ENCODE data around the gene HLA-DQA1.
A peak's percentile ranks its signal among the peaks of the same experiment; 100 is the strongest.
"Not testable (repeated sequence)": the region's sequence is repeated elsewhere in the genome, so short reads cannot be mapped to it uniquely, and the experiment has no call there.

HLA-DQA1 gene

DNA sequence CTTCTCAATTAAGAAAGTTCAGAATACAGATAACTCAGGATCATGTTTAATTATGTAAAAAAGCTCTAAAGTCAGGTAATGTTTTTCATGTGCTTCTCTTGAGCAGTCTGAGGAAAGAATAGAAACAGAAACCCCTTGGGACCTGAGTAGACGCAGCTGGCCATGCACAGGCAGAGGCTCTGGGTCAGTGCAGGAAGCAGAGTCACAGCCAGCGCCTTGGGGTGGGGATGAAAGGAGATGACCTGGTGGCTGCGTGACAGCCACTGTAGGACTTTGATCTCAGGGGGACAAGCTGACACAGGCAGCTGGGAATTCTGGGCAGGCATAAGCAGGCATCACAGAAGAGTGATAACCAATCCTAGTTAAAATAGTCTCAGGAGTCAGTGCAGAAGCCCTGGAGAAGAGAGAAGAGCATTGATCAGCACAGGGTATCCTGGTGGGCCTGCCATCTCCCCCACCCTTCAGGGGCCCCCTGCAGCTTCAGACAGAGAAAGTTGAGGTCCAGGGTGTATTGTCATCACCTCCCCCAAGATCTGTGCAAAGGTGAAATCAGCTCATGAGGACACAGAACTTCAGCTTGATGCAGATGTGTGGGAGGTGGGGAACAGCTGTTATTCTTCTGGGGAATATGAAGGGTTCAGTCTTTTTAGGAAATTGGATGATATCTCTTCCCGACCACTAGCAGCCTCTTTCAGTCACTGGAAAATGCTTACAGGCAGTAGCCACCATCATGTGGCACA, 22.8 kb downstream of the HLA-DQA1 start:
- no peak for DNase-seq (ENCODE audit: low spot score)

DNA sequence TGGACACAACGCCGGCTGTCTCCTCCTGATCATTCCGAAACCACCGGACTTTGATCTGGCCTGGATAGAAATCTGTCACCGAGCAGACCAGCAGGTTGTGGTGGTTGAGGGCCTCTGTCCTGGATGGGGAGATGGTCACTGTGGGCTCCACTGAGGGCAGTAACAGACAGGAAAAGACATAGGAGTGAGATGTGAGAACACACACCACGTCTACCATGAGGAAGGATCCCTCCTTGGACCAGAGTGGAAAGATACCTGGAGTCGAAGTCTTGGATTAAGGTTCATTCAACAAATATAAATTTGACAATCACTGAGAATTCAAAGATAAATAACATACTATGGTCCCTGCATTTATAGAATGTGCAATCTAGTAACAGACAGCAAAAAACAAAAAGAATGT, 24.9 kb downstream of the HLA-DQA1 start:
- no peak for DNase-seq (ENCODE audit: low spot score)

DNA sequence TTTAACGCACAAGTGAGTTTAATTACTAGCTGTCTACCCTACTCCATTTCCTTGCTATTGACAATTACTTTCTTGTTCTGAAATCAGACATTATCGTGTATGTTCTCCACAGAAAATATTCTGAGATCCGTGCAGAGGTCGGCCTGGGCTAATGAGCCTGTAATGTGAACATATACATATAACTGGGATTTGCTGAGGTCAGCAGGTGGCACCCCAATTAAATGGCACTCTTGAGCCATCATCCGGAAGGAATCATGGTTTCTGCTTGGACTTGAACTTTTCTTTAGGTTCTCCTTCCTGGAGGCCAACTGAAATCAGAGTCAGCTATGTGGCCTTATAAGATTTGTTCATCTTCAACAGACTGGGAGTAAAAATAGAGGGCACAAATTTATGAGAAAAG, 25.6 kb downstream of the HLA-DQA1 start:
- no peak for DNase-seq (ENCODE audit: low spot score)

DNA sequence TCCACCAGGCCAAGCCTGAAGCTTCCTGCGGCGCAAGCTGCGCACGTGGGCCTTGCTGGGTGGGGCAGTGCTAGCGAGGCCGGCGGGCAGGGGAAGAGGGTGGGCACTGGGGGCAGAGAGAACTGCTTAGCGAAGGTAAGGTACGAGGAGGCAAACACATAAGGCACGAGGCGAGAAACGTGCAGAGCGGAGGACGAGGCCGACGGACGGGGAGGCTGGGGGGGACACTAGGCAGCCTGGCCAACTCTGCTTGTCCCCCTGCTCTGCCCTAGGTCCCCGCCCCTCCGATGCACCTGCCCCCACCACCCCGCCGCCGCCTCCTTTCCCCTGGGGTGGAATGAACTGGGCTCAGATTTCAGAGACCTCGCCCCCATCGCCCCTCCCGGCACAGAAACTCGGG, 27.1 kb downstream of the HLA-DQA1 start:
- DNase-seq (ENCODE audit: low spot score): no peak

DNA sequence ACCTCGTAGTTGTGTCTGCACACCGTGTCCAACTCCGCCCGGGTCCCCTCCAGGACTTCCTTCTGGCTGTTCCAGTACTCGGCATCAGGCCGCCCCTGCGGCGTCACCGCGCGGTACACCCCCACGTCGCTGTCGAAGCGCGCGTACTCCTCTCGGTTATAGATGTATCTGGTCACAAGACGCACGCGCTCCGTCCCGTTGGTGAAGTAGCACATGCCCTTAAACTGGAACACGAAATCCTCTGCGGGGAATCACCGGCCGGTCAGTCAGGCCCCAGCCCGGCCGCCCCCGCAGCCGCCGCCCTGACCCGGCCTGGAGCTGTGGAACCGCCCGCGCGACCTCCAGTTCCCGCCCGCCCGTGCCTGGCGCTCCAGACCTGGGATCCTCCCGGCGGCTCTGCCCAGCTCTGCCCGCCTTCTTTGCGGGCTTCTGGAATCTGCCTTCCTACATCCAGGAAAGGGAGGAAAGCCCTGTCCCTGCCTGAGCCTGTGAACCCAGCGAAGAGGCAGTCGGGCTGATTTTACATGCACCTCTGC, 27.7 kb downstream of the HLA-DQA1 start:
- peak; percentile 21 for DNase-seq (ENCODE audit: low spot score)

DNA sequence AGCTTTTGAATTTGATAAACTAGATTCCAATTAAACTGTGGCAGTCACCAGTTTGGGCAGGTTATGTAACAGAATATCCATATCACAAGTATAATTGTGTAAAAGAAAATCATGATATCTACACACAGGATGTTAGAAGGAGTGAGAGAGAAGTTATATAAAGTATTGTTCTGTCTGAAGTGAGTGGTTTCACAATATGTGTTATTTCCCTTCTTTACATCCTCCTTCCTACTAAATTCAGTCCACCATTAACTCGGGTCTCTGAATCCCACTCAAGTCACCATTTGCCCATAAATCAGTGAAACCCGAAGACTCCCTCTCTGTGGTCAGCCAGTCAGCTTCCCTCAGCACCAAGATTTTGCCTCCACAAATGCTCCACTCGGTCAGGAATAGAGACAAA, 28.5 kb downstream of the HLA-DQA1 start:
- no peak for DNase-seq (ENCODE audit: low spot score)

DNA sequence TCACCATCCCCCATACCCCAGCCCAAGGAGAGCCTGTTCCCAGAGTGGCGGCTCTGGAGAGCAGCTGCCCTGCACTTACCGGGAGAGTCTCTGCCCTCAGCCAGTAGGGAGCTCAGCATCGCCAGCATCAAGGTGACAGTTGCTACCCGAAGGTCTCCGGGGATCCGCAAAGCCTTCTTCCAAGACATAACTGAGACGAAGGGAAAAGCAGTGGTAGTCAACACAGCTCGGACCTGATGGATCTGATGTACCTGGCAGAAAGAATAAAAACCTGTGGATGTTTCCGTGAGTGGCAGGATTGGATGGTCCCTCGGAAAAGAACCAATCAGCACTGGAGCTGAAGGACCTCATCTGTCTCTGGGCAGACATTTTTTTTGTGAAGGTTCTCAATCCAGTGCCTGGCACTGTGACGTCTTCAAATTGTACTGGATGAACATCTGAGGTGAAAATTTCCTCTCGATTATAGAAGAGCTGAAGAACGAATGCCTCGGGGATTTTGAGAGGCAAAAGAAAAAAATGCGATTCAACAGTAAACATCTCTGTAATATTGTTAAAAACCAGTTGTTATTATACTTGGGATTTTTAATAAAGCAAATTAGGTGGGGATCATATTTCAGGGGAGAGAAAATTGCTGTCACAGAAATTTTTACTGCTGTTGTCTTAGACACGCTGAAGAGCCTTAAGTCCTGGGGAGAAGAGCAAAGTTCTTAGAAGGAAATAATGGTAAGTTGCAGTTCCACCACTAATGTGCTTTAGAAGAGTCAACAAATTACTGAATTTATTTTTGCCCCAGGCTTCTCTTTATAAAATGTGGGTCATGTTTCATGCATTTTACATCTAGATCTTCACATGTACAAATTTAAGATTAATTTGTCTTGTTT, 29.5 kb downstream of the HLA-DQA1 start, which contains the start of gene HLA-DQB1:
TSS of gene HLA-DQB1 (minus strand) at position 238 of the 881 bp plus-strand sequence. CDS start at position 188, 50 bp downstream.
- DNase-seq (ENCODE audit: low spot score): peak; percentile 75

DNA sequence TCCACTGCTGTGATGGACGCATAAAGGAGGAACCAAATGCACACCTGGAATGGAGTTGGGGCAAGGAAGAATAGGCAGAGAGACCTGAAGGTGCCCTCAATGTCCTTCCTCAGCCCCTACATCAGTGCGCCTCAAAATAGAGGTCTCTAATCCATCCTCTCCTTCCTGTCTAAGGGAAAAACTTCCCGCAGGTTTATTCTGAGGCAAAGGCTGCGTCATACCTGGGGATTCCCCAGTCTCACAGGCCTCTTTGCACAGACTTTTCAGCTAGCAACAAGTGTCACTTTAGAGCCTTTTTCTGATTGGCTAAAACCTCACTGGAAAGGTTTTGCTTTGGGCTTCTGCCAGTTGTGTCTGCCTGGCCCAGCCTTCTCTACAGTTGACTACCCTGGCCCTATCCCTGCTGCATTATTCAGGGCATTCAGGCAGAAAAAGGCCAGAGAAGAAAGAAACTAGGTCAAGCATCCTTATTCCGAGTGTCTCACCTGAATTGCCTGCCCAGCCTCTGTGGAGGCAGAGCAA, 31.1 kb downstream of the HLA-DQA1 start:
- peak; percentile 90 for DNase-seq (ENCODE audit: low spot score)

DNA sequence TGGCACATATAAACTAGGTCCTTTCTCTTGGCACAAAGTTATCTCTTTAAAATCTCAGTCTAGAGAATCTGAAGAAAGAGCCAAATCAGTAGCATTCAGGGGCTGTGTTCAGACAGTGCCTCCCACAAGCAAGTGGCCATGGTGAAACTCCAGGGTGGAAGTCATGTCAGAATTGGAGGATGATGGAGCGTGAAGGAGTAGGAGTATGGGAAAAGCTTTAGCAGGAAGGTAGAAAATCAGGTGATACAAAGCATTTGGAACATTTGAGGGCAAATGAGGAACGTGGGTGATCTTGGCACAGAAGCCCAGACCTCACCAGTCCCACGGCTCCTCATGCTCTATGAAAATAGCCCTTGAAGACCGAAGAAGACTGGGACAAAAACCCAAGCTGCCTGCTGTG, 32.0 kb downstream of the HLA-DQA1 start:
- no peak for DNase-seq (ENCODE audit: low spot score)

DNA sequence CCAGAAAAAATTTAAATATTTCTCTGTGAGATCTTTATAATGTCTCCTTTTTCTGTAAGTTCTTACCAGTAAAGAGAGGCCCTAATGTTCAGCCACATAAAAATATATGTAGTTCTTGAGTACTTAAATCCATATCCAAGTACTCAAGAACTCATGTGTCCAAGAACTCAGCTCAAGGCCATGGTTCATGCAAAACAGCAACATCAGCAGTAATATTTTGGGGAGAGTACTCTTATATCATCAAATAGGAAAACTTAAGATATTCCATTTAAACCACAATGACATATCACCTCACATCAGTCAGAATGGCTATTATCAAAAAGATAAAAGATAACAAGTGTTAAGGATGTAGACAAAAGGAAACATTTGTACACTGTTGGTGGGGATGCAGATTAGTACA, 32.7 kb downstream of the HLA-DQA1 start:
- no peak for DNase-seq (ENCODE audit: low spot score)

DNA sequence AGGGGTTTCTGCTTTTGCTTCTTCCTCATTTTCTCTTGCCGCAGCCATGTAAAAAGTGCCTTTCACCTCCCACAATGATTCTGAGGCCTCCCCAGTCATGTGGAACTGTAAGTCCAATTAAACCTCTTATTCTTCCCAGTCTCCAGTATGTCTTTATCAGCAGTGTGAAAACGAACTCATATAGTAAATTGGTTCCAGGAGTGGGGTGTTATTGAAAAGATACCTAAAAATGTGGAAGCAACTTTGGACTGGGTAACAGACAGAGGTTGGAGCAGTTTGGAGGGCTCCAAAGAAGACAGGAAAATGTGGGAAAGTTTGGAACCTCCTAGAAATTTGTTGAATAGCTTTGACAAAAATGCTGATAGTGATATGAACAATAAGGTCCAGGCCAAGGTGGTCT, 34.7 kb downstream of the HLA-DQA1 start:
- DNase-seq (ENCODE audit: low spot score): not testable (repeated sequence)

DNA sequence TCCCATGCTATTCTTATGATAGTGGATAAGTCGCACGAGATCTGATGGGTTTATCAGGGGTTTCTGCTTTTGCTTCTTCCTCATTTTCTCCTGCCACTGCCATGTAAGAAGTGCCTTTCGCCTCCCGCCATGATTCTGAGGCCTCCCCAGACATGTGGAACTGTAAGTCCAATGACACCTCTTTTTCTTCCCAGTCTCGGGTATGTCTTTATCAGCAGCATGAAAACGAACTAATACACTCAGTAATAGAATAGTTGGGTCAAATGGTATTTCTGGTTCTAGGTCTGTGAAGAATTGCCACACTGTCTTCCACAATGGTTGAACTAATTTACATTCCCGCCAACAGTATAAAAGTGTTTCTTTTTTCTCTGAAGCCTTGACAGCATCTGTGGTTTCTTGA, 36.9 kb downstream of the HLA-DQA1 start:
- not testable (repeated sequence) for DNase-seq (ENCODE audit: low spot score)

DNA sequence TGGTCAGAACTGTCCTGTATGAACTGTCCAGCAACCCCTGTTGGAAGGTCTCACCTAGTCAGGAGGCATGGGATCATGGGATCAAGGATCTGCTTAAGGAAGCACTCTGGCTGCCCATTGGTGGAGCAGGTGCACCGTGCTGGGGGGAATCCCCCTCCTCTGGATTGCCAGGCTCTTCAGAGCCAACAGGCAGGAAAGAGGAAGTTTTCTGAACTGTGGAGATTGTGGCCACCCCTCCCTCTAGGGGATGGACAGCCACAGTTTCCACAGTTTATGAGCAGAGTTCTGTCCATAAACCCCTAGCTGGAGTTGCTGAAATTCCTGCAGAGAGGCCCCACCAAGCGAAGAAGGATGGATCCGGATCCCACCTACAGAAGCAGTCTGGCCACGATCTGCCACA, 42.3 kb downstream of the HLA-DQA1 start:
- no peak for DNase-seq (ENCODE audit: low spot score)

DNA sequence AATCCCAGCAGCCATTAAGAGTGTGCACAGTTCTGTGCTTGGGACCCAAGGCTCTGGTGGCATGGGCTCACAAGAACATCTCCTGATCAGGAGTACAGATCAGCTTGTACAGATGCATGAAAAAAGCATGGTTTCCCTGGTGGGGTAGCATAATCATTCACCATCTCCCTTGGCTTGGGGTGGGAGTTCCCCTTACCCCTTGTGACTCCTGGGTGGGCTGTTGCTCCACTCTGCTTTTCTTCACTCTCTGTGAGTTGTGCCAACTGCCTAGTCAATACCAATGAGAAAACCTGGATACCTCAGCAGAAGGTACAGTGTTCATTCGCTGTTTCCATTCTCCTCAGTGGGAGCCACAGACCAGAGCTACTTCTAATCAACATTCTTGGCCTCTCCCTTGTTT, 42.8 kb downstream of the HLA-DQA1 start:
- no peak for DNase-seq (ENCODE audit: low spot score)

DNA sequence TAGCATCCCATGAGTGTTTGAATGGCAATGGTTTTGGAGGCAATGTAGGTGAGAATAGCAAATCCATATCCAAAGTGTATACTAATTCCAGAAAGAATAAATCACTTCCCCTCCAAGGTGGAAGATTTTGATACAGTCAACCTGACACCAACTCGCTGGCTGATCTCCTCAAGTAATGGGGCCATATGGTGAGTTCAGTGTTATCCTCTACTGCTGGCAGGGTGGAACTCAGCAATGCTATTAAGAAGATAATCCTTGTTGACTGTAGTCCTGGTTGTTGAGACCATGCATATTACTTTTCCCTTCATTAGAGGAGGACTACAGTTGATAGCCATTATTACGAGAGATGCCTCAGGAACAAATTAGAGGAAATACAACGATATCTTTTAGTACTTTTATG, 47.0 kb downstream of the HLA-DQA1 start:
- DNase-seq (ENCODE audit: low spot score): no peak

DNA sequence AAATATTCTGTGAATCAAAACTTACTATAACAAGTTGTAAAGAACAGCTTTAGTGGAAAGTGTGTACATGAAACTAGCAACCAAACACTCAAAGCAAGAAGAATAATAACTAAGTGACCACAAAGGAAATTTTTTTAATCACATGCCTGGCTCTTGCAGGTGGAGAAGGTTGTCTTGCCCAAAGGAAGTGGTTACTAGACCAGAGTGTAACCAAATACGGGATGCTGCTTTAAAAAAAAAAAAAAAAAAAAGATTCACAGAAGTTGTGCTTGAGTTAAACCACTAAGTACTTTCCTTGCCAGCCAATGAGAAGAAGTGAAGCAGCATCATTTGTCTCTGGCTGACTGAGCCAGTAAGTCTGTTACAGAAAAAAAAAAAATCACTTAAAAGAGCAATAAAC, 48.4 kb downstream of the HLA-DQA1 start:
- peak; percentile 28 for DNase-seq (ENCODE audit: low spot score)

DNA sequence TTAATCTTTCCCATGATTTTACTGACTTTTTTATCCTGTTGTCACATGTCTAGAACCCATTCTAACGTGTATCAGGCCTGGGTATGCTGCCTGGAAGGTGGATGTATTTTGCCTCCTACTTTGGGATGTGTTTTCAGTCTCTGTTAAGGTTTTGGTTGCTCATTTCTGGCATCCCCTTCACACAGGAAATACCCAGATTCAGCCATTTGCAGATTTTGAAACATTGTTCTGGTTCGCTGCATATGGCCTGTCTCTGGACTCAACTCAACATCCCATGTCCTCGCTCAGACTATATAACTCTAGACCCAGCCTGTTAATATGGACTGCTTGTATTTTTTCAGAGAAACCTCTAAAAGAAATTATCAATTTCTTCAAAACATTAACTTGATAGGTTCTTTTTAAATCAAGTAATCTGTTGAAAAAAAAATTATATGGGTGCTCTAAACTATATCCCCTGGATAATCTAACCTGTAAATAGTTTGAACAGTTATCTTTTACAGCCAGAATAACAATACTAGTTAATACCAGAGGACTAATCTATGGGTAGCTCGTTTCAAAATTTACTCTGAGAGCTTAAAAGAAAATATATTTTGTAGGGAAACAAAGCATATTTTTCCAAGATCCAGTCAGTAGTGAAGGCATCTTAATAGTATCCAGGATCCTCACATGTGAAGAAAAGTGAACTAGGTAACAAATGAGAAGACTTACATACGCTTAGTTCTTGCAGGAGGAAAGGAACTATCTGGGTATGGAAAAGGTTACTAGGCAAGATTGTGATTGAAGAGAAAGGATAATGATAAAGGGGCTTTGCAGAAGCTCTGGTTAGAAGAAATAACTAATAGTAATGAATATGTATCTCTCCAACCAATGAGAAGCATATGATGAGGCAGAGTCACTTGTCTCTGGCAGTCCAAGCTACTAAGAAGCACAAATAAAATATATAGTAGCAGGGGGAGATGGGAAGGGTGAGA, 52.6 kb downstream of the HLA-DQA1 start:
- DNase-seq (ENCODE audit: low spot score): no peak

DNA sequence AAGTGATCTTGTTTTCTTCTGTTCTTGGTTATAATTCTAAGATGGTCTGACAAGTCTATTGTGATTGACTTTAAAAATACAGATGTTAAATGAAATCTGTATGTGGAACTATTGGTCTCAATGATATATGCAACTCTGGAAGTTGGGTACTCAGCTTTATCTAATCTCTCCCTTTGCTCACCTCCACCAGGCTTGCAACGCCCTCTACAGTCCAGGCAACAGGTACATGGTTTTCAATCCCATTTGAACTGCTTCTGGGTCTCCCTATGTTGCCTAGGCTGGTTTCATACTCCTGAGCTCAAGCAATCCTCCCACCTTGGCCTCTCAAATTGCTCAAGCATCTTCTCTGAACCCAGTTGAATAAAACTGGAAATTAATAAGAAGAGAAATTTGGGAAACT, 54.8 kb downstream of the HLA-DQA1 start:
- DNase-seq (ENCODE audit: low spot score): peak; percentile 38

Measured in kidney tubule cell (primary cell).